HG02763 (cell line): ENCODE measurements around the gene NPAS2.

Experiments used
- ATAC-seq: cut with Tn5 transposase; IDR thresholded peaks from one replicate; pipeline ENCODE4 v1.9.1; 2021; ENCODE audit warnings: mild to moderate bottlenecking, moderate library complexity; ENCODE audit not compliant: unreplicated experiment

NPAS2 gene

GRCh38 chr2:100852999-100853908 is 33.3 kb downstream of the NPAS2 start:
- ATAC-seq, result no peak

- no peak for ATAC-seq
Observed at GRCh38 chr2:100853909-100854810, 34.2 kb downstream of the NPAS2 start.

GRCh38 chr2:100855084-100855483 is 35.1 kb downstream of the NPAS2 start:
- no peak for ATAC-seq

- ATAC-seq, result no peak
Observed at GRCh38 chr2:100855606-100856005, 35.7 kb downstream of the NPAS2 start.

GRCh38 chr2:100856732-100857131 is 36.8 kb downstream of the NPAS2 start:
- no peak for ATAC-seq

- ATAC-seq, result no peak
Observed at GRCh38 chr2:100857341-100857740, 37.4 kb downstream of the NPAS2 start.

- no peak for ATAC-seq
Observed at GRCh38 chr2:100857915-100858314, 38.0 kb downstream of the NPAS2 start.

- ATAC-seq, result no peak
Observed at GRCh38 chr2:100859902-100860301, 40.0 kb downstream of the NPAS2 start.

- ATAC-seq, result no peak
Observed at GRCh38 chr2:100861340-100861739, 41.4 kb downstream of the NPAS2 start.

GRCh38 chr2:100862081-100862480 is 42.1 kb downstream of the NPAS2 start:
- no peak for ATAC-seq

GRCh38 chr2:100865816-100866460 is 46.0 kb downstream of the NPAS2 start:
- ATAC-seq, result no peak

GRCh38 chr2:100868083-100868482 is 48.1 kb downstream of the NPAS2 start:
- ATAC-seq, result no peak

- no peak for ATAC-seq
Observed at GRCh38 chr2:100869120-100869519, 49.2 kb downstream of the NPAS2 start.

- no peak for ATAC-seq
Observed at GRCh38 chr2:100870652-100871531, 51.0 kb downstream of the NPAS2 start.

GRCh38 chr2:100875516-100876230 is 55.7 kb downstream of the NPAS2 start:
- ATAC-seq, result no peak

- ATAC-seq, result no peak
Observed at GRCh38 chr2:100876231-100876860, 56.4 kb downstream of the NPAS2 start.

GRCh38 chr2:100877555-100877954 is 57.6 kb downstream of the NPAS2 start:
- ATAC-seq, result no peak

- ATAC-seq, result no peak
Observed at GRCh38 chr2:100878000-100878791, 58.3 kb downstream of the NPAS2 start.
